SK-N-SH (cell line): ENCODE data around the gene AFF3.

Experiments
- EZH2phosphoT487 ChIP-seq: fragments of 200-600 bp; sonication (generic); IDR thresholded peaks from 2 replicates; pipeline ENCODE4 v1.6.1; 2017; ENCODE audit warnings: low read depth, mixed run types, mild to moderate bottlenecking, antibody characterized with exemption, moderate library complexity, borderline replicate concordance
- POLR2AphosphoS5 ChIP-seq: IDR thresholded peaks from 2 replicates; pipeline ENCODE4 v1.6.1; 2012; ENCODE audit warnings: low read depth, low read length
- SIN3A ChIP-seq: IDR thresholded peaks from 2 replicates; pipeline ENCODE4 v1.6.1; 2012; ENCODE audit warnings: low read depth, mild to moderate bottlenecking, low read length, moderate library complexity, borderline replicate concordance
- SMC3 ChIP-seq: IDR thresholded peaks from 2 replicates; pipeline ENCODE4 v1.6.1; 2012; ENCODE audit warnings: low read depth, low read length, improper control_type of control experiment
- YY1 ChIP-seq: IDR thresholded peaks from 2 replicates; pipeline ENCODE4 v1.4.0; 2012; ENCODE audit warnings: low read depth, mild to moderate bottlenecking
- TF ChIP-seq, protein P1 (sequence below): fragments of 200-600 bp; sonication (generic); IDR thresholded peaks from 2 replicates; pipeline ENCODE4 v1.6.1; 2017; ENCODE audit warnings: antibody characterized with exemption, mild to moderate bottlenecking, moderate library complexity

DNA sequence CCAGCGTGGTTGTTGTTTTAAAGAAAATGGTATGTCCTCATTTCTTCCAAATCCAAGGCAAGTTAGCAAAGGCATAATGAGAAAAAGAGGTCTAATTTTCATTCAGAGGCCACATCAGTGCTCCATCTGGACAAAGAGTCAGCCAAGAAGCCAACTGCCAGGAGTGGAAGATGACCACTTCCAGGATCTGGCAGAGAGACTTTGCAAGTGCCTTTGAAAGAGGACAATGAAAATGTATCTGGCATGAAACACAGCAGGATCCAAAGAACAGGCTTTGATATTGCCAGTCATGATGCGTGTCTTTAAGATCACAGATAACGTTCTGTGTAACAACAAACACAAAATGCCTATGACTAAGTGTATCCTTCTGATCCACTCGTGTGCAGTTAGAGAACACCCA lies 82.8 kb downstream of the AFF3 start:
- TF ChIP-seq SMC3 (no peak), EZH2phosphoT487 (no peak), POLR2AphosphoS5 (no peak), SIN3A (no peak), YY1 (no peak)
- TF ChIP-seq, protein P1, sequence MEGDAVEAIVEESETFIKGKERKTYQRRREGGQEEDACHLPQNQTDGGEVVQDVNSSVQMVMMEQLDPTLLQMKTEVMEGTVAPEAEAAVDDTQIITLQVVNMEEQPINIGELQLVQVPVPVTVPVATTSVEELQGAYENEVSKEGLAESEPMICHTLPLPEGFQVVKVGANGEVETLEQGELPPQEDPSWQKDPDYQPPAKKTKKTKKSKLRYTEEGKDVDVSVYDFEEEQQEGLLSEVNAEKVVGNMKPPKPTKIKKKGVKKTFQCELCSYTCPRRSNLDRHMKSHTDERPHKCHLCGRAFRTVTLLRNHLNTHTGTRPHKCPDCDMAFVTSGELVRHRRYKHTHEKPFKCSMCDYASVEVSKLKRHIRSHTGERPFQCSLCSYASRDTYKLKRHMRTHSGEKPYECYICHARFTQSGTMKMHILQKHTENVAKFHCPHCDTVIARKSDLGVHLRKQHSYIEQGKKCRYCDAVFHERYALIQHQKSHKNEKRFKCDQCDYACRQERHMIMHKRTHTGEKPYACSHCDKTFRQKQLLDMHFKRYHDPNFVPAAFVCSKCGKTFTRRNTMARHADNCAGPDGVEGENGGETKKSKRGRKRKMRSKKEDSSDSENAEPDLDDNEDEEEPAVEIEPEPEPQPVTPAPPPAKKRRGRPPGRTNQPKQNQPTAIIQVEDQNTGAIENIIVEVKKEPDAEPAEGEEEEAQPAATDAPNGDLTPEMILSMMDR: no peak
